H1 (cell line): ENCODE data around the gene ATP2C1. TPM values are rescaled to one million over a fixed set of nuclear protein-coding genes. Genes with fewer than 3 reads are reported as not detected.

Experiments
- CTCF ChIA-PET: fragments of 300-600 bp; sonication (Branson Sonifier 250); formaldehyde crosslinking; loops from one replicate; lab custom pipeline; 2021; ENCODE audit not compliant: partially characterized antibody; lab: Charles Lee
- POLR2A ChIA-PET: fragments of 300-600 bp; sonication (Branson Sonifier 250); formaldehyde crosslinking; loops from one replicate; lab custom pipeline; 2021; ENCODE audit warnings: inconsistent platforms; ENCODE audit not compliant: partially characterized antibody; lab: Charles Lee
- DNase-seq, 2 experiments: peaks; one replicate each; pipeline versions ENCODE4 v3.0.0 to v3.0.0-alpha.2; 2010 to 2022; ENCODE audit warnings: low spot score in 2 of 2, low read depth in 1 of 2, mixed read lengths in 1 of 2
- FAIRE-seq: peaks from 2 replicates; lab custom pipeline; 2011; peaks lifted over from hg19 to GRCh38; lab: Jason Lieb, UNC
- H2AFZ ChIP-seq: 2 replicates; pipeline ENCODE4 v1.8.1; 2012; ENCODE audit warnings: low read length, inconsistent platforms
- H2AK5ac ChIP-seq: 2 replicates; pipeline ENCODE4 v1.6.1; 2013; ENCODE audit warnings: low read depth, low read length
- H2BK120ac ChIP-seq: replicated peaks from 2 replicates; pipeline ENCODE3; 2013; ENCODE audit warnings: low read depth, low read length, inconsistent platforms
- H2BK12ac ChIP-seq: 2 replicates; pipeline ENCODE4 v1.6.1; 2013; ENCODE audit warnings: low read depth, low read length
- H2BK15ac ChIP-seq: 2 replicates; pipeline ENCODE4 v1.6.1; 2013; ENCODE audit warnings: low read length
- H2BK20ac ChIP-seq: 2 replicates; pipeline ENCODE4 v1.6.1; 2013; ENCODE audit warnings: low read length
- H2BK5ac ChIP-seq: 2 replicates; pipeline ENCODE4 v1.6.1; 2013; ENCODE audit warnings: low read depth, low read length
- H3K14ac ChIP-seq: 2 replicates; pipeline ENCODE4 v1.6.1; 2013; ENCODE audit warnings: inconsistent platforms; ENCODE audit not compliant: insufficient read length
- H3K18ac ChIP-seq: 2 replicates; pipeline ENCODE4 v1.6.1; 2013; ENCODE audit warnings: low read length; ENCODE audit errors: extremely low read depth
- H3K23ac ChIP-seq: 2 replicates; pipeline ENCODE4 v1.6.1; 2013; ENCODE audit warnings: inconsistent platforms; ENCODE audit not compliant: insufficient read length
- H3K23me2 ChIP-seq: 2 replicates; pipeline ENCODE4 v1.6.1; 2013; ENCODE audit warnings: low read depth, low read length
- H3K27ac ChIP-seq: 2 replicates; pipeline ENCODE4 v1.6.1; 2011; ENCODE audit warnings: low read depth, low read length, inconsistent platforms
- H3K27me3 ChIP-seq, 4 experiments: replicated peaks in 1 of 4; 1 replicate in 1 of 4; 2 replicates in 3 of 4; pipeline versions ENCODE4 v1.6.1 to v1.8.1; 2011 to 2013; ENCODE audit warnings: low read length in 3 of 4, mild to moderate bottlenecking in 3 of 4, inconsistent platforms in 2 of 4, mixed read lengths in 2 of 4, moderate library complexity in 1 of 4; ENCODE audit not compliant: control insufficient read depth in 3 of 4, insufficient read depth in 3 of 4; ENCODE audit errors: extremely low read depth in 1 of 4
- H3K36me3 ChIP-seq, 4 experiments: 2 replicates each; pipeline versions ENCODE4 v1.6.1 to v1.8.1; 2011 to 2013; ENCODE audit warnings: mild to moderate bottlenecking in 4 of 4, low read length in 3 of 4, moderate library complexity in 2 of 4, control low read depth in 1 of 4, inconsistent platforms in 1 of 4; ENCODE audit not compliant: insufficient read depth in 4 of 4, control insufficient read depth in 2 of 4
- H3K4ac ChIP-seq: replicated peaks from 2 replicates; pipeline ENCODE3; 2013; ENCODE audit warnings: low read length, low read depth, mixed read lengths, inconsistent platforms; ENCODE audit not compliant: insufficient read length
- H3K4me1 ChIP-seq, 4 experiments: replicated peaks in 1 of 4; 1 replicate in 1 of 4; 2 replicates in 3 of 4; pipeline versions ENCODE4 v1.6.1 to v1.8.1; 2011 to 2013; ENCODE audit warnings: low read length in 3 of 4, inconsistent platforms in 2 of 4, mixed read lengths in 1 of 4; ENCODE audit not compliant: insufficient read depth in 4 of 4, control insufficient read depth in 3 of 4
- H3K4me2 ChIP-seq, 2 experiments: 2 replicates each; pipeline versions ENCODE4 v1.6.1 to v1.8.1; 2011 to 2013; ENCODE audit warnings: low read depth in 2 of 2, low read length in 2 of 2, control low read depth in 1 of 2, inconsistent platforms in 1 of 2, mild to moderate bottlenecking in 1 of 2; ENCODE audit not compliant: insufficient read depth in 1 of 2
- H3K4me3 ChIP-seq, 4 experiments: fragments of 200-600, 300-600 bp in 1 of 4; sonication (generic), shearing (Covaris generic), sonication (Bioruptor Twin) in 1 of 4; 2 replicates each; pipeline versions ENCODE4 v1.5.1 to v1.8.1; 2011 to 2016; ENCODE audit warnings: low read length in 4 of 4, low read depth in 3 of 4, control low read depth in 2 of 4, inconsistent platforms in 2 of 4, mild to moderate bottlenecking in 2 of 4, mixed read lengths in 1 of 4, moderate library complexity in 1 of 4; ENCODE audit not compliant: insufficient read depth in 2 of 4; ENCODE audit errors: extremely low read depth in 1 of 4
- H3K56ac ChIP-seq: replicated peaks from 2 replicates; pipeline ENCODE3; 2013; ENCODE audit warnings: low read depth, mild to moderate bottlenecking, mixed read lengths, low read length, inconsistent platforms; ENCODE audit not compliant: insufficient read length
- H3K79me1 ChIP-seq: 2 replicates; pipeline ENCODE4 v1.6.1; 2013; ENCODE audit warnings: low read depth, low read length, control low read depth
- H3K79me2 ChIP-seq, 2 experiments: 2 replicates each; pipeline versions ENCODE4 v1.6.1 to v1.8.1; 2012 to 2013; ENCODE audit warnings: low read length in 2 of 2, mild to moderate bottlenecking in 2 of 2, inconsistent platforms in 1 of 2; ENCODE audit not compliant: insufficient read depth in 2 of 2, control insufficient read depth in 1 of 2
- H3K9ac ChIP-seq, 4 experiments: replicated peaks in 1 of 4; 1 replicate in 1 of 4; 2 replicates in 3 of 4; pipeline versions ENCODE4 v1.6.1 to v1.8.1; 2011 to 2013; ENCODE audit warnings: low read depth in 3 of 4, low read length in 3 of 4, control low read depth in 2 of 4, mild to moderate bottlenecking in 2 of 4, moderate library complexity in 2 of 4, inconsistent platforms in 1 of 4; ENCODE audit errors: extremely low read depth in 1 of 4
- H3K9me3 ChIP-seq, 2 experiments: 2 replicates each; pipeline versions ENCODE4 v1.6.1 to v1.8.1; 2012 to 2013; ENCODE audit warnings: mild to moderate bottlenecking in 2 of 2, moderate library complexity in 2 of 2, control low read depth in 1 of 2, inconsistent platforms in 1 of 2, low read depth in 1 of 2, low read length in 1 of 2, mixed read lengths in 1 of 2; ENCODE audit not compliant: insufficient read depth in 2 of 2
- H4K20me1 ChIP-seq, 2 experiments: replicated peaks in 1 of 2; 2 replicates each; pipeline versions ENCODE3 to v1.8.1; 2011 to 2013; ENCODE audit warnings: inconsistent platforms in 2 of 2, low read length in 2 of 2, mild to moderate bottlenecking in 1 of 2; ENCODE audit not compliant: insufficient read depth in 2 of 2, control insufficient read depth in 1 of 2
- H4K5ac ChIP-seq: 2 replicates; pipeline ENCODE4 v1.6.1; 2013; ENCODE audit warnings: low read length, low read depth, mixed read lengths, inconsistent platforms; ENCODE audit not compliant: insufficient read length
- H4K8ac ChIP-seq: 2 replicates; pipeline ENCODE4 v1.8.0; 2013; ENCODE audit warnings: mild to moderate bottlenecking, moderate library complexity, low read length, inconsistent platforms; ENCODE audit not compliant: insufficient read depth; ENCODE audit errors: extremely low read depth
- H4K91ac ChIP-seq: replicated peaks from 2 replicates; pipeline ENCODE3; 2013; ENCODE audit warnings: low read length, mixed read lengths, inconsistent platforms; ENCODE audit not compliant: insufficient read length
- HDAC2 ChIP-seq, 2 experiments: fragments of 300-600 bp in 1 of 2; sonication (generic) in 1 of 2; IDR thresholded peaks; 2 replicates each; pipeline ENCODE4 v1.6.1; 2011 to 2012; ENCODE audit warnings: low read depth in 2 of 2, low read length in 2 of 2, mild to moderate bottlenecking in 2 of 2, moderate library complexity in 2 of 2, borderline replicate concordance in 1 of 2, inconsistent platforms in 1 of 2
- polyA plus RNA-seq, 7 experiments: library from polyadenylated mRNA; depleted of rRNA in 3 of 7; stranded (reverse) in 5 of 7; unstranded in 2 of 7; fragments of >200 nt in 5 of 7; fragments of 200-250 nt in 2 of 7; gene quantifications; 1 replicate in 5 of 7; 2 replicates in 1 of 7; 4 replicates in 1 of 7; pipeline versions ENCODE4 v1.2.1 to v1.2.3, GENCODE V29; 2011 to 2013; ENCODE audit warnings: missing spikeins in 2 of 7, mixed read lengths in 2 of 7
- total RNA-seq: library from RNA; stranded (reverse); fragmentation: NEBNext Ultra II Directional; extraction: Animal tissue kit (Norgen Biotek cat#: 25700); gene quantifications from 2 replicates; pipeline ENCODE4 v1.2.1, GENCODE V29; 2021

Gene ATP2C1
- total and polyA plus RNA-seq, 2 of the 8 experiments (the other 6 are each of a cell fraction or from before 2014, with no cell fraction given) = 50.7 to 68.5 TPM

GRCh38 chr3:130851277-130851676, 42.6 kb upstream of the ATP2C1 start:
- Histone ChIP-seq H3K18ac (no peak overlapping the region), H3K79me1 (no peaks in the 10 kb centered on the region), H4K91ac (no peak overlapping the region), H2BK15ac (no peak overlapping the region), H3K4me3 (no peak overlapping the region), H2AFZ (no peak overlapping the region), H3K23ac (no peak overlapping the region), H3K27ac (no peak overlapping the region), H3K4ac (no peak overlapping the region), H4K8ac (no peak overlapping the region), H3K9me3 (no peaks in the 10 kb centered on the region), H3K4me1 (peaks cover 2 to 13% (median 7%) of the 10 kb centered on the region in 4 experiments), H3K4me2 (no peak overlapping the region), H3K14ac (no peak overlapping the region), H3K23me2 (no peaks in the 10 kb centered on the region), H2BK5ac (no peak overlapping the region), H3K36me3 (no peaks in the 10 kb centered on the region), H2BK12ac (no peak overlapping the region), H4K20me1 (no peaks in the 10 kb centered on the region), H4K5ac (no peak overlapping the region), H3K56ac (no peak overlapping the region), H2BK120ac (no peak overlapping the region), H3K9ac (no peak overlapping the region), H2AK5ac (no peak overlapping the region), H3K79me2 (no peaks in the 10 kb centered on the region), H2BK20ac (no peak overlapping the region), H3K27me3 (no peaks in the 10 kb centered on the region)
- ChIA-PET POLR2A (no interaction called here), CTCF (interaction anchor here (1.7 kb wide), 1 partner anchor 12 kb away, joined by 8 read pairs; no protein-coding TSS in a partner anchor)
- FAIRE-seq (no peak), DNase-seq (no peak)
- no peak for TF ChIP-seq HDAC2 (IDR thresholded peaks at IDR 0.05; ENCODE audit: borderline replicate concordance in 1 of 2, low read depth in 2 of 2, low read length in 2 of 2)
